Kidney (tissue), 14 donors: Measurements from ENCODE around the gene TRIM51. TPM values are rescaled to one million over a fixed set of nuclear protein-coding genes. Genes with fewer than 3 reads are reported as not detected.

ENCODE experiments used
- DNase-seq, 5 donors: peaks; one replicate each; pipeline ENCODE4 v3.0.0-alpha.2; 2013 to 2020
- FAIRE-seq: peaks from 2 replicates; lab custom pipeline; 2012; peaks lifted over from hg19 to GRCh38; lab: Jason Lieb, UNC
- H3K27ac ChIP-seq, 2 donors: one replicate each; pipeline ENCODE4 v1.7.0; 2013; ENCODE audit warnings: low read depth in 2 of 2, low read length in 2 of 2, inconsistent platforms in 1 of 2
- H3K27me3 ChIP-seq: one replicate; pipeline ENCODE4 v1.7.1; 2013; ENCODE audit warnings: low read length, inconsistent platforms; ENCODE audit not compliant: control insufficient read depth, insufficient read depth
- H3K36me3 ChIP-seq, 3 donors: one replicate each; pipeline versions ENCODE4 v1.7.0 to v1.7.1; 2013; ENCODE audit warnings: low read length in 3 of 3, control low read depth in 1 of 3, inconsistent platforms in 1 of 3; ENCODE audit not compliant: insufficient read depth in 3 of 3, control insufficient read depth in 2 of 3
- H3K4me1 ChIP-seq, 3 donors: one replicate each; pipeline versions ENCODE4 v1.7.0 to v1.7.1; 2013; ENCODE audit warnings: low read length in 3 of 3, inconsistent platforms in 1 of 3, low read depth in 1 of 3; ENCODE audit not compliant: control insufficient read depth in 2 of 3, insufficient read depth in 2 of 3
- H3K4me3 ChIP-seq, 3 donors: one replicate each; pipeline versions ENCODE4 v1.7.0 to v1.8.1; 2013; ENCODE audit warnings: low read length in 3 of 3, control low read depth in 1 of 3, inconsistent platforms in 1 of 3
- H3K9ac ChIP-seq, 3 donors: one replicate each; pipeline versions ENCODE4 v1.7.0 to v1.7.1; 2013; ENCODE audit warnings: low read length in 3 of 3, control low read depth in 1 of 3, inconsistent platforms in 1 of 3
- H3K9me3 ChIP-seq, 3 donors: one replicate each; pipeline versions ENCODE4 v1.7.0 to v1.7.1; 2013; ENCODE audit warnings: low read length in 3 of 3, control low read depth in 1 of 3, inconsistent platforms in 1 of 3; ENCODE audit not compliant: control insufficient read depth in 2 of 3, insufficient read depth in 1 of 3
- intact Hi-C: fragments of 100-400 bp; cut with DNase I; formaldehyde crosslinking; loops from one replicate; pipeline ENCODE4 v1.11.1; 2022
- polyA plus RNA-seq: library from polyadenylated mRNA; stranded (reverse); fragments of 350-450 nt; fragmentation: Illumina TruSeq; extraction: RNeasy Lipid Tissue Mini Kit (QIAGEN cat#74804); gene quantifications from one replicate; pipeline ENCODE4 v1.2.3, GENCODE V29; 2014; ENCODE audit warnings: low read depth, low replicate concordance; ENCODE audit not compliant: insufficient read depth
- total RNA-seq: library from RNA; stranded (reverse); fragmentation: NEBNext Ultra II Directional; extraction: Animal tissue kit (Norgen Biotek cat#: 25700); gene quantifications from one replicate; pipeline ENCODE4 v1.2.1, GENCODE V29; 2021
- TF ChIP-seq, protein P1 (sequence below): IDR thresholded peaks from 3 replicates; pipeline ENCODE4 v1.5.1; 2012; ENCODE audit warnings: mild to moderate bottlenecking, moderate library complexity, borderline replicate concordance; ENCODE audit not compliant: insufficient read depth; ENCODE audit errors: extremely low read depth
- donor health status: control.
- donor health status: control.
- donor health status: control.
- donor health status: control.
- donor health status: control.
- donor health status: DM: yes; HTN: yes; CAD: no.
- donor health status: Normal renal cell carcinoma (clear cell type).

The TRIM51 gene
- total and polyA plus RNA-seq, 2 donors from 2014 or later: not detected

DNA sequence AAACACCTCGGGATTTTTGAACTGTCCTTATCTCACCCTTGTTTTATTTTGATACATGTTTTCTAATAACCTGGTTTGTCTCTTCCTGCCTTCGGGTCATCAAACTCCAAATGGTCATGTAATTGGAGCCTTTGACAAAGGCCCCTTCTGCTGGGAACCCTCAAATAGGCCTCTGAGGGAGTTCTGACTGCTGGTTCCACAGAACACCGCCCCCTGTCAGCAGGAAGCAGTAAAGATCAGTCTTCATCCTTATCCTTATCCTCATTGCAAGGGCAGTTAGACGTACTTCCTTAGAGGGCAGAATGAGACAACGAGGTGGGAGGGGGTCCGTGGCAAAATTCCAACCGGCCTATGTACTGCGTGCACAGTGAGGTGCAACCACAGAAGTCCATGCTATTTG lies 12.1 kb downstream of the TRIM51 start:
- no peak for FAIRE-seq
- H3K4me1 ChIP-seq: no peaks in the 10 kb centered on the region
- H3K9me3 ChIP-seq: no peaks in the 10 kb centered on the region
- DNase-seq: no peak
- no peak overlapping the region for H3K27ac ChIP-seq
- no peaks in the 10 kb centered on the region for H3K36me3 ChIP-seq
- intact Hi-C loops: no loop called here
- no peak overlapping the region for H3K9ac ChIP-seq
- no peak overlapping the region for H3K4me3 ChIP-seq
- TF ChIP-seq, protein P1, sequence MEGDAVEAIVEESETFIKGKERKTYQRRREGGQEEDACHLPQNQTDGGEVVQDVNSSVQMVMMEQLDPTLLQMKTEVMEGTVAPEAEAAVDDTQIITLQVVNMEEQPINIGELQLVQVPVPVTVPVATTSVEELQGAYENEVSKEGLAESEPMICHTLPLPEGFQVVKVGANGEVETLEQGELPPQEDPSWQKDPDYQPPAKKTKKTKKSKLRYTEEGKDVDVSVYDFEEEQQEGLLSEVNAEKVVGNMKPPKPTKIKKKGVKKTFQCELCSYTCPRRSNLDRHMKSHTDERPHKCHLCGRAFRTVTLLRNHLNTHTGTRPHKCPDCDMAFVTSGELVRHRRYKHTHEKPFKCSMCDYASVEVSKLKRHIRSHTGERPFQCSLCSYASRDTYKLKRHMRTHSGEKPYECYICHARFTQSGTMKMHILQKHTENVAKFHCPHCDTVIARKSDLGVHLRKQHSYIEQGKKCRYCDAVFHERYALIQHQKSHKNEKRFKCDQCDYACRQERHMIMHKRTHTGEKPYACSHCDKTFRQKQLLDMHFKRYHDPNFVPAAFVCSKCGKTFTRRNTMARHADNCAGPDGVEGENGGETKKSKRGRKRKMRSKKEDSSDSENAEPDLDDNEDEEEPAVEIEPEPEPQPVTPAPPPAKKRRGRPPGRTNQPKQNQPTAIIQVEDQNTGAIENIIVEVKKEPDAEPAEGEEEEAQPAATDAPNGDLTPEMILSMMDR: no peak
- H3K27me3 ChIP-seq: no peaks in the 10 kb centered on the region

DNA sequence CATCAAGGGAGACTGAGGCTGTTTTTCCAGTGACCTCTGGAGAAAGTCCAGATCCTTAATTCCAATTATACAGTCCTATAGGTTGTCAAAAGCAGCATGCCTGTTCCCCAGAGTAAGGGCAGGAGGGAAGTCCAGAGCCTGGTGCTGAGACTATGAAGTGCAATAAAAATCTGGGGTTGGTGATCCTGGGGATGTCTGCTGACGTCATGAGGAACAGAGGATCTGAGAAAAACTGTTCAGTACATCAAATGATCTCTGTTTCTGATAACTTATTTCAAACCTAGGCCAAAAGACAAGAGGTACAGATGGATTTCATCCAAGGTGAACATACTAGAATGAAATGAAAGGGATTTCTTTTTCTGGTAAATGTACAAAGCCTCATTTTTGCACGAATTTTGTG lies 19.2 kb downstream of the TRIM51 start:
- no peaks in the 10 kb centered on the region for H3K9me3 ChIP-seq
- no peaks in the 10 kb centered on the region for H3K4me1 ChIP-seq
- intact Hi-C loops: no loop called here
- no peak overlapping the region for H3K4me3 ChIP-seq
- no peaks in the 10 kb centered on the region for H3K27me3 ChIP-seq
- no peak overlapping the region for H3K9ac ChIP-seq
- H3K36me3 ChIP-seq: no peaks in the 10 kb centered on the region
- FAIRE-seq (no peak), DNase-seq (no peak)
- H3K27ac ChIP-seq: no peak overlapping the region
- TF ChIP-seq, protein P1: no peak

DNA sequence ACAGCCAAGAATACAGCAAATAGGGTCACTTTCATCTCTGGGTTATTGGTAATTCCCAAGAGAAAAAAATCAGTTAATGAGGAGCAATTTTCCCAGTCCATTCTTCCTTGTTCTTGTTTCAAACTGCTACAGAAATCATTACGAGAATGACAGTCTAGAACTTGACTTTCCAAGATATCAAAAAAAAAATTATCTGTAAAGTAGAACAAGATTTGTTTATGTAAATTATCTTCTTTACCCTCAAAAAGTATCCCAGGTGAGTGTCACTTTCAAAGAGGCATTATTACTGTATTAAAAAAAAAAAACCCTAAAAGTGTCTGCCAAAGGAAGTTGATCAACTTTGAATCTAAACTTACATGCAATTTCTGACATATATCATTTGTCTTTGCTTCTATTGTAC lies 31.4 kb downstream of the TRIM51 start, which contains the start of gene OR5W2:
Gene OR5W2, minus strand, starts transcription at position 101 of the 400 bp plus-strand sequence. Its CDS starts 0 bp downstream, at position 101.
- FAIRE-seq: no peak
- no peak within 1 kb of the TSS for H3K9ac ChIP-seq
- no peaks in the 10 kb centered on the region for H3K4me1 ChIP-seq
- no peaks in the 10 kb centered on the region for H3K9me3 ChIP-seq
- H3K27ac ChIP-seq: no peak within 1 kb of the TSS
- DNase-seq: no peak
- intact Hi-C loops: no loop called here
- H3K4me3 ChIP-seq: no peak within 1 kb of the TSS
- H3K27me3 ChIP-seq: no peaks in the 10 kb centered on the region
- no peaks in the 10 kb centered on the region for H3K36me3 ChIP-seq
- TF ChIP-seq, protein P1: no peak

DNA sequence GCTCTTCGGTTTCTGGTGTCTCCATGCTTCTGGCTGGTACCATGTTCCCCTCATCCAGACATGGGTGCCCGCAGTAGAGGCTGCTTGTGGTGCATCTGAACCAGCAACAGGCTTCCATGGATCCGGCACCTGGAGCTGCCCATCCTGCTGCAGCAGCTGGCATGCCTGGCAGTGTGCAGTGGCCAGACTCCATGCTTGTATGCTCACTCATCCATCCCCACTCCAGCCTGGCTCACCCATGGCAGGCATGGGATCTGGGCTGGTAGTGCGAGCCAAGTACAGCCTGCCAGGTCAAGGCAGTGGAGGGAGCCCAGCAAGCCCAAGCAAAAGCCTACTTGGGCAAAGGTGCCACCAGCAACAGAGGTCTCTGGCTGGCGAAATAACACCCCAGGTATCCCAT lies 37.4 kb downstream of the TRIM51 start:
- Histone ChIP-seq H3K4me3 (no peak overlapping the region), H3K36me3 (no peaks in the 10 kb centered on the region), H3K4me1 (no peaks in the 10 kb centered on the region), H3K9ac (no peak overlapping the region), H3K27ac (no peak overlapping the region), H3K9me3 (no peaks in the 10 kb centered on the region), H3K27me3 (no peaks in the 10 kb centered on the region)
- DNase-seq (peak in 1 of 5 donors; percentile 41), FAIRE-seq (no peak)
- intact Hi-C loops: no loop called here
- TF ChIP-seq, protein P1: no peak
